Ectodermal cell (in vitro differentiated cells): ENCODE data around the gene PCBP1.
A peak's percentile ranks its signal among the peaks of the same experiment; 100 is the strongest.
"Not testable (repeated sequence)": the region's sequence is repeated elsewhere in the genome, so short reads cannot be mapped to it uniquely, and the experiment has no call there.

ENCODE experiments used
- H3K27ac ChIP-seq: 2 replicates; pipeline ENCODE4 v1.7.0; 2013; ENCODE audit warnings: mild to moderate bottlenecking, low read depth, low read length; ENCODE audit not compliant: insufficient read depth, poor library complexity, severe bottlenecking
- H3K27me3 ChIP-seq: 2 replicates; pipeline ENCODE4 v1.7.0; 2013; ENCODE audit warnings: mild to moderate bottlenecking, low read length; ENCODE audit not compliant: insufficient read depth, control insufficient read depth, poor library complexity, severe bottlenecking
- H3K36me3 ChIP-seq: one replicate; pipeline ENCODE4 v1.7.0; 2013; ENCODE audit warnings: low read length; ENCODE audit not compliant: control insufficient read depth, insufficient read depth
- H3K4me1 ChIP-seq: one replicate; pipeline ENCODE4 v1.7.0; 2013; ENCODE audit warnings: low read length; ENCODE audit not compliant: control insufficient read depth, insufficient read depth
- H3K4me3 ChIP-seq: 2 replicates; pipeline ENCODE4 v1.7.0; 2013; ENCODE audit warnings: low read depth, low read length, control low read depth; ENCODE audit not compliant: insufficient read depth
- H3K9me3 ChIP-seq: 2 replicates; pipeline ENCODE4 v1.7.0; 2013; ENCODE audit warnings: mild to moderate bottlenecking, low read length, moderate library complexity; ENCODE audit not compliant: control insufficient read depth
- WGBS, 2 experiments: methylation state at CpG; one replicate each; pipeline ENCODE4 v1.1.7; 2013; ENCODE audit warnings: missing lambda C conversion rate in 2 of 2; 5-methylcytosine and 5-hydroxymethylcytosine counted together

PCBP1 gene

GRCh38 chr2:70123051-70123828, 36.0 kb downstream of the PCBP1 start:
- Histone ChIP-seq H3K36me3 (no peaks in the 10 kb centered on the region), H3K4me3 (peak overlapping the region; percentile 67), H3K27ac (peak overlapping the region; percentile 97), H3K27me3 (no peaks in the 10 kb centered on the region), H3K9me3 (no peaks in the 10 kb centered on the region), H3K4me1 (peaks cover 15% of the 10 kb centered on the region)
- WGBS, 2 experiments: 32 to 35% methylated on average over 20 of the region's 20 CpGs

GRCh38 chr2:70123829-70124116, 36.5 kb downstream of the PCBP1 start:
- peak overlapping the region; percentile 67 for H3K4me3 ChIP-seq
- WGBS, 2 experiments: 24% methylated on average over 11 of the region's 11 CpGs
- H3K36me3 ChIP-seq: no peaks in the 10 kb centered on the region
- peaks cover 12% of the 10 kb centered on the region for H3K4me1 ChIP-seq
- no peaks in the 10 kb centered on the region for H3K9me3 ChIP-seq
- H3K27me3 ChIP-seq: no peaks in the 10 kb centered on the region
- peak overlapping the region; percentile 97 for H3K27ac ChIP-seq

DNA sequence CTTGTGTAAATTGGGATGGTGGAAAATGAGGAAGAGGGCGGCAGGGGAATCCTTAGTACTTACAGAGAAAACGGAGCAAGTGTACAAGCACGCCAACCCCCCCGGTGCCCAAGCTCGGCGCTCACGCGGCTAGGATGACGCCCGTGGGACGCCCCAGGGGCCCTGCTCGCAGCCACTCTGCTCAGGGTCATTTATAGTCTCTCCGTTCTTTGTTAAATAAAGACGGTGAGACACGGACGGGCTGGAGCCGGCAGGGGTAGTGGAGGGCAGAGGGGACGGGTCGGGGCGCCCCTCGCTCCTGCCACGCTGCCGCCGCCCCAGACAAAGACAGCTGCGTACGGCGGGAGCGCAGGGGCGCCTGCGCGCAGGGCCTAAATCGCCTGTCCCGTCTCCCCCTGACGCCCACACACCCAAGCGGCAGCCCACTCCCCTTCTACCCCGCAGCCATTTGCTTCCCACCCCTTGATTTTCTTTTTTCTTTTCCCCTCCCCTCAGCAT, 37.8 kb downstream of the PCBP1 start:
- WGBS, 2 experiments: 0 to 2% methylated on average over 36 of the region's 36 CpGs
- Histone ChIP-seq H3K9me3 (no peaks in the 10 kb centered on the region), H3K36me3 (no peaks in the 10 kb centered on the region), H3K27me3 (no peaks in the 10 kb centered on the region), H3K27ac (peak overlapping the region; percentile 97), H3K4me3 (peak overlapping the region; percentile 67), H3K4me1 (peaks cover 7% of the 10 kb centered on the region)

DNA sequence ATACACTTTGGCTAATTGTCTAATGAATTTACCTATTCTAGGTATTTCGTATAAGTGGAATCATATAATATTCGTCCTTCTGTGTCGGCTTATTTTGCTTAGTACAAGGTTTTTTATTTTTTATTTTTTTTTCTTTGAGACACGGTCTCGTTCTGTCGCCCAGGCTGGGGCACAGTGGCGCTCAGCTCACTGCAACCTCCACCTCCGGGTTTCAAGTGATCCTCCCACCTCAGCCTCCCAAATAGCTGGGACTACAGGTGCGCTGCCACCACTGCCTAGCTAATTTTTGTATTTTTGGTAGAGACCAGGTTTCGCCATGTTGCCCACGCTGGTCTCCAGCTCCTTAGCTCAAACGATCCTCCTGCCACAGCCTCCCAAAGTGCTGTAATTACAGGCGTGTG, 38.2 kb downstream of the PCBP1 start:
- peak overlapping the region; percentile 97 for H3K27ac ChIP-seq
- WGBS, 2 experiments: 88 to 89% methylated on average over 13 of the region's 13 CpGs
- H3K4me3 ChIP-seq: peak overlapping the region; percentile 67

DNA sequence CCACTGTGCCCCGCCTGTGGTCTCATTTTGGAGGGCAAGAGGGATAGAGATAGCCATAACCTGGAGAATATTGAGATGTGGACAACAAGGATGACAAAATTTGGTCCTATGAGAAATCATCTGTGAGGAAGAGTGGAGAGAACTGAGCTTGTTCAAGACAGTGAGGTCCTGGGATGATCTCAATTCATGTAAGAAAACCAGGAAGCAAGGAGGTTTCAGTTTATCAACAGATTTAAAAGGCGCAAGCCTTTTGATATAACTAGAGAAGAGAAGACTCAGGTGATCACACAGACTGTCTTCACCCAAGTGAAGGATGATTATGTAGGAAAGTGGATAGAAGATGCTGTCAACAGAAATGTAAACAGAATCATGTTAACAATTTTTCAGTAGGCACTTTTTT, 39.1 kb downstream of the PCBP1 start:
- Histone ChIP-seq H3K4me3 (no peak overlapping the region), H3K9me3 (no peaks in the 10 kb centered on the region), H3K36me3 (no peaks in the 10 kb centered on the region), H3K27me3 (no peaks in the 10 kb centered on the region), H3K27ac (no peak overlapping the region), H3K4me1 (peaks cover 4% of the 10 kb centered on the region)
- WGBS, 2 experiments: 98% methylated on average over 2 of the region's 2 CpGs

More for the DNA sequence above, 38.2 kb downstream of the PCBP1 start:
- Histone ChIP-seq H3K27me3 (no peaks in the 10 kb centered on the region), H3K9me3 (no peaks in the 10 kb centered on the region), H3K4me1 (peaks cover 7% of the 10 kb centered on the region), H3K36me3 (no peaks in the 10 kb centered on the region)

- 73 to 78% methylated on average over 1 of the region's 1 CpG for WGBS, 2 experiments
- no peak overlapping the region for H3K4me3 ChIP-seq
- no peak overlapping the region for H3K27ac ChIP-seq
Observed at GRCh38 chr2:70128005-70128404, 40.7 kb downstream of the PCBP1 start.

GRCh38 chr2:70131344-70132143, 44.3 kb downstream of the PCBP1 start:
- not testable (repeated sequence) for H3K27ac ChIP-seq, H3K9me3 ChIP-seq, H3K4me3 ChIP-seq, H3K27me3 ChIP-seq, H3K36me3 ChIP-seq
- peaks cover 11% of the 10 kb centered on the region for H3K4me1 ChIP-seq
- WGBS, 2 experiments: 88 to 91% methylated on average over 17 of the region's 17 CpGs

More at GRCh38 chr2:70128005-70128404, 40.7 kb downstream of the PCBP1 start:
- Histone ChIP-seq H3K4me1 (peaks cover 8% of the 10 kb centered on the region), H3K36me3 (no peaks in the 10 kb centered on the region), H3K27me3 (no peaks in the 10 kb centered on the region), H3K9me3 (no peaks in the 10 kb centered on the region)

- WGBS, 2 experiments: 62 to 65% methylated on average over 8 of the region's 8 CpGs
- H3K27ac ChIP-seq: peak overlapping the region; percentile 64
- H3K9me3 ChIP-seq: no peaks in the 10 kb centered on the region
- no peaks in the 10 kb centered on the region for H3K27me3 ChIP-seq
- peaks cover 11% of the 10 kb centered on the region for H3K4me1 ChIP-seq
- no peak overlapping the region for H3K4me3 ChIP-seq
- no peaks in the 10 kb centered on the region for H3K36me3 ChIP-seq
Observed at GRCh38 chr2:70132244-70133126, 45.2 kb downstream of the PCBP1 start.

DNA sequence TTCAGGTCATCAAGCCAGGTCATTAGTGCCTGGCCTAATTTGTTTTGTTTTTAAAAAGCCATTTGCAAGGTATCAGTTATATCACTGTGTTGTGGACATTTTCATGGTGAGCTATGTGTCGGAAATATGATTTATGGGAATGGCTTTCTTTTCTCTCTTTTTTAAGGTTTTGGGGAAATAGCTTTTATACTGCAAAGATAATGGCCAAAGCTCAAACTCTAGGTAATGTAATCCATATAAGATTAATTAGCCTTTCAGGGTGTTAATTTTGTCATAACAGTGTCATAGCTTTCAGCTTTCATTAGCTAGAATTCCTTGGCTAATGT, 45.8 kb downstream of the PCBP1 start:
- H3K27ac ChIP-seq: no peak overlapping the region
- WGBS, 2 experiments: 92 to 93% methylated on average over 1 of the region's 1 CpG
- H3K9me3 ChIP-seq: no peaks in the 10 kb centered on the region
- no peak overlapping the region for H3K4me3 ChIP-seq
- H3K27me3 ChIP-seq: no peaks in the 10 kb centered on the region
- no peaks in the 10 kb centered on the region for H3K36me3 ChIP-seq
- H3K4me1 ChIP-seq: peaks cover 11% of the 10 kb centered on the region
